Measurements from ENCODE around the gene ABHD17B.

- TF ChIP-seq POLR2AphosphoS5 (IDR thresholded peaks at IDR 0.05) (no peak), CTCF (IDR thresholded peaks at IDR 0.05) (no peak), POLR2A (IDR thresholded peaks at IDR 0.05) (no peak), EP300 (IDR thresholded peaks at IDR 0.05) (no peak)
These were observed 44.4 kb upstream of the ABHD17B start for GRCh38 chr9:71955300-71955915.

All from gastroesophageal sphincter (tissue), 3 donors.